Calu3 (cell line): ENCODE measurements around the gene IFIT1. TPM values are rescaled to one million over a fixed set of nuclear protein-coding genes. Genes with fewer than 3 reads are reported as not detected.

Experiments used
- BruUV-seq: library from RNA; stranded (reverse); fragments of 400-500 nt; replicated peaks from 2 replicates; lab custom pipeline; 2021; lab: Mats Ljungman, UMichigan
- CTCF ChIA-PET: fragments of 300-600 bp; sonication (Branson Sonifier 250); formaldehyde crosslinking; loops from one replicate; lab custom pipeline; 2022; ENCODE audit warnings: antibody characterized with exemption; lab: Charles Lee
- DNase-seq: peaks from one replicate; pipeline ENCODE4 v3.0.0; 2022
- H3K27ac Mint-ChIP-seq: one replicate; pipeline ENCODE4 v1.8.0; 2022; ENCODE audit warnings: mixed read lengths; ENCODE audit not compliant: unreplicated experiment
- H3K27me3 Mint-ChIP-seq: one replicate; pipeline ENCODE4 v1.8.0; 2022; ENCODE audit warnings: mixed read lengths; ENCODE audit not compliant: unreplicated experiment
- H3K36me3 Mint-ChIP-seq: one replicate; pipeline ENCODE4 v1.8.0; 2022; ENCODE audit warnings: mild to moderate bottlenecking, moderate library complexity, mixed read lengths; ENCODE audit not compliant: insufficient read depth, unreplicated experiment
- H3K4me1 Mint-ChIP-seq: one replicate; pipeline ENCODE4 v1.8.0; 2022; ENCODE audit warnings: mild to moderate bottlenecking, low read depth, mixed read lengths; ENCODE audit not compliant: unreplicated experiment
- H3K4me3 Mint-ChIP-seq: one replicate; pipeline ENCODE4 v1.8.0; 2022; ENCODE audit warnings: mild to moderate bottlenecking, low read depth, moderate library complexity, mixed read lengths; ENCODE audit not compliant: unreplicated experiment
- H3K9me3 Mint-ChIP-seq: one replicate; pipeline ENCODE4 v1.8.0; 2022; ENCODE audit warnings: low read depth, mixed read lengths; ENCODE audit not compliant: unreplicated experiment
- intact Hi-C: fragments of 100-400 bp; cut with micrococcal nuclease; formaldehyde crosslinking; loops from one replicate; pipeline ENCODE4 v1.10.0; 2022; ENCODE audit not compliant: unreplicated experiment
- total RNA-seq: library from RNA; stranded (reverse); gene quantifications from 2 replicates; pipeline ENCODE4 v1.2.3, GENCODE V29; 2022
- TF ChIP-seq, protein P1 (sequence below): fragments of 200-600 bp; IDR thresholded peaks from one replicate; pipeline ENCODE4 v1.8.0; 2022; ENCODE audit warnings: antibody characterized with exemption; ENCODE audit not compliant: unreplicated experiment

IFIT1 gene
- total RNA-seq, 1 experiment from 2014 or later = 52.3 TPM

GRCh38 chr10:89379103-89379502 lies 13.3 kb upstream of the IFIT1 start:
- H3K4me3 Mint-ChIP-seq = no peak overlapping the region
- CTCF ChIA-PET = no interaction called here
- no peak for DNase-seq
- H3K27me3 Mint-ChIP-seq = no peaks in the 10 kb centered on the region
- H3K4me1 Mint-ChIP-seq = peaks cover 11% of the 10 kb centered on the region
- H3K9me3 Mint-ChIP-seq = no peaks in the 10 kb centered on the region
- intact Hi-C loops = no loop called here
- BruUV-seq = no TSS peak
- TF ChIP-seq, protein P1, sequence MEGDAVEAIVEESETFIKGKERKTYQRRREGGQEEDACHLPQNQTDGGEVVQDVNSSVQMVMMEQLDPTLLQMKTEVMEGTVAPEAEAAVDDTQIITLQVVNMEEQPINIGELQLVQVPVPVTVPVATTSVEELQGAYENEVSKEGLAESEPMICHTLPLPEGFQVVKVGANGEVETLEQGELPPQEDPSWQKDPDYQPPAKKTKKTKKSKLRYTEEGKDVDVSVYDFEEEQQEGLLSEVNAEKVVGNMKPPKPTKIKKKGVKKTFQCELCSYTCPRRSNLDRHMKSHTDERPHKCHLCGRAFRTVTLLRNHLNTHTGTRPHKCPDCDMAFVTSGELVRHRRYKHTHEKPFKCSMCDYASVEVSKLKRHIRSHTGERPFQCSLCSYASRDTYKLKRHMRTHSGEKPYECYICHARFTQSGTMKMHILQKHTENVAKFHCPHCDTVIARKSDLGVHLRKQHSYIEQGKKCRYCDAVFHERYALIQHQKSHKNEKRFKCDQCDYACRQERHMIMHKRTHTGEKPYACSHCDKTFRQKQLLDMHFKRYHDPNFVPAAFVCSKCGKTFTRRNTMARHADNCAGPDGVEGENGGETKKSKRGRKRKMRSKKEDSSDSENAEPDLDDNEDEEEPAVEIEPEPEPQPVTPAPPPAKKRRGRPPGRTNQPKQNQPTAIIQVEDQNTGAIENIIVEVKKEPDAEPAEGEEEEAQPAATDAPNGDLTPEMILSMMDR = no peak
- H3K36me3 Mint-ChIP-seq = peaks cover 4% of the 10 kb centered on the region
- no peak overlapping the region for H3K27ac Mint-ChIP-seq

DNA sequence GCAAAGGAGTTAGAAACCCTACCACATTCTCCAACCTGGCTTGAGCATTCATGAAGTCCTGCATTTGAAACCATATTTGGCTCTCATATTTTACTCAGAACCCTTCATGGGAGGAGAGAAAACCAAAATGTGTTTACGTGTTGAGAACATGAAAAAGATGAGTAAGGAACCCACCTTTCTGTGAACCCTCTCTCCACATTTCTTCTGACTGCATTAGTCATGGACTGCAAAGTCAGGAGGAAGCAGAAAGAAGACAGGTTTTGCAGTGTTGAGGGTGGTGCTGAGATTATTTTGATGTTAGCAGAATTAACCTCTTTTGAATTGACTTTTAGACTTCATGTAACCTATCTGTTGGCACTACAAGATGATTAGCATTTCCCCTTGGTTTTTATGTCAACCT lies 9.7 kb upstream of the IFIT1 start:
- Mint-ChIP-seq H3K9me3 (no peaks in the 10 kb centered on the region), H3K27ac (no peak overlapping the region), H3K36me3 (no peaks in the 10 kb centered on the region), H3K27me3 (no peaks in the 10 kb centered on the region), H3K4me3 (no peak overlapping the region), H3K4me1 (no peaks in the 10 kb centered on the region)
- no peak for DNase-seq
- intact Hi-C loops = no loop called here
- CTCF ChIA-PET = no interaction called here
- TF ChIP-seq, protein P1 = no peak
- BruUV-seq = no TSS peak

GRCh38 chr10:89384474-89385340 lies 7.7 kb upstream of the IFIT1 start:
- intact Hi-C loops = no loop called here
- Mint-ChIP-seq H3K27ac (no peak overlapping the region), H3K4me3 (no peak overlapping the region), H3K4me1 (no peaks in the 10 kb centered on the region), H3K36me3 (no peaks in the 10 kb centered on the region), H3K9me3 (no peaks in the 10 kb centered on the region), H3K27me3 (no peaks in the 10 kb centered on the region)
- no TSS peak for BruUV-seq
- no peak for DNase-seq
- CTCF ChIA-PET = no interaction called here
- TF ChIP-seq, protein P1 = no peak

- DNase-seq = no peak
- TF ChIP-seq, protein P1 = no peak
- CTCF ChIA-PET = no interaction called here
- intact Hi-C loops = loop anchor here (1.0 kb wide), 1 partner anchor 172 kb away; no protein-coding TSS in a partner anchor
- Mint-ChIP-seq H3K27me3 (no peaks in the 10 kb centered on the region), H3K36me3 (peaks cover 9% of the 10 kb centered on the region), H3K4me1 (no peaks in the 10 kb centered on the region), H3K4me3 (no peak overlapping the region), H3K27ac (no peak overlapping the region), H3K9me3 (no peaks in the 10 kb centered on the region)
- no TSS peak for BruUV-seq
Observed at GRCh38 chr10:89388806-89389205, 3.6 kb upstream of the IFIT1 start.
